ENCODE data around the gene LATS1.

DNA sequence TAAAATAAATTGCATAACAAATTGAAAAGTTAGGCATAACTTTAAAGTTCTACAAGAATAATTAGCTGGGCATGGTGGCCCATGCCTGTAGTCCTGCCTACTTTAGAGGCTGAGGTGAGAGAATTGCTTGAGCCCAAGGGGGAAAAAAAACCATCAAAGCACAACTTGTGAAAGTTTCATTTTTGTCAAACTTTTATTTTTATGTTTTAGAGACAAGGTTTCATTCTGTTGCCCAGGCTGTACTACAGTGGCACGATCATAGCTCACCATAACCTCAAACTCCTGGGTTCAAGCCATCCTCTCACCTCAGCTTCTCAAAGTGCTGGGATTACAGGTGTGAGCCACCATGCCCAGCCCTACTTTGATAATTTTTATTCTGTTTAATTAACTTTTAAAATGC is 83.6 kb downstream of the LATS1 start:
- TF ChIP-seq POLR2AphosphoS5 (IDR thresholded peaks at IDR 0.05; ENCODE audit: low read depth, low read length) (no peak), TAF1 (IDR thresholded peaks at IDR 0.05; ENCODE audit: borderline replicate concordance, low read depth, low read length) (no peak)

Data from GM12892 (cell line).